ENCODE results near the gene KRTAP5-5. TPM values are rescaled to one million over a fixed set of nuclear protein-coding genes. Genes with fewer than 3 reads are reported as not detected.

The KRTAP5-5 gene
- total and polyA plus RNA-seq, 2 of the 8 experiments (the other 6 are each of a cell fraction or from before 2014, with no cell fraction given): 0.09 TPM; not detected in 1

DNA sequence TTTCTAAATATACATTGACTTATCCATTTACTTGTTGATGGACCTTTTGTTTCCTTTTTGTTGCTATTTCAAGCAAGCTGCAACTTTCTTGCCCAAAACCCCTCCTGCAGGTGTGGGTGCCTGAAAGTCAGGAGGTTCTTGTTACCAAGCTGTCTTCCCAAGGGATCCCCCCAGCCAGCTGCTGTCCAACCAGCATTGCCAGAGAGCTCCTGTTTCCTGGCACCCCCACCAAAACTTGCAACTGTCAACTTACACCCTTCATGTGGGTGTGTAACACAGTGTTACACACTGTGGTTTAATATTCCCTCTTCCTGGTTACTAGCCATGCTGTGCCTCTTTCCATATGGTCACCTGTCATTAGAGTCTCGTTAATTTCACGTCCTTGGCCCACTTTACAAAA is 42.9 kb upstream of the KRTAP5-5 start:
- no peaks in the 10 kb centered on the region; a peak in 1 of 7 replicates for H3K4me1 ChIP-seq (replicated peaks in 1 of 4; ENCODE audit: control insufficient read depth in 3 of 4, insufficient read depth in 4 of 4, low read length in 3 of 4)
- no peak overlapping the region for H3K56ac ChIP-seq (replicated peaks; ENCODE audit: insufficient read length, low read depth, low read length)
- no peak overlapping the region for H3K14ac ChIP-seq (ENCODE audit: insufficient read length)
- no peak overlapping the region for H3K4ac ChIP-seq (replicated peaks; ENCODE audit: insufficient read length, low read depth, low read length)
- H3K79me1 ChIP-seq (ENCODE audit: low read depth, low read length): no peaks in the 10 kb centered on the region
- H2BK20ac ChIP-seq (ENCODE audit: low read length): no peak overlapping the region
- no peaks in the 10 kb centered on the region for H3K36me3 ChIP-seq (ENCODE audit: control insufficient read depth in 2 of 4, insufficient read depth in 4 of 4, low read length in 3 of 4)
- H2BK5ac ChIP-seq (ENCODE audit: low read depth, low read length): no peak overlapping the region
- ChIA-PET CTCF (ENCODE audit: partially characterized antibody) (interaction anchor here (0.9 to 1.4 kb wide), 3 partner anchors 9 to 378 kb away, joined by 3 to 4 read pairs (median 3); no protein-coding TSS in a partner anchor), POLR2A (ENCODE audit: partially characterized antibody) (no interaction called here)
- H2BK12ac ChIP-seq (ENCODE audit: low read depth, low read length): no peak overlapping the region
- H3K4me2 ChIP-seq (ENCODE audit: insufficient read depth in 1 of 2, low read depth in 2 of 2, low read length in 2 of 2): no peak overlapping the region
- H2BK120ac ChIP-seq (replicated peaks; ENCODE audit: low read depth, low read length): no peak overlapping the region
- no peak overlapping the region for H3K27ac ChIP-seq (ENCODE audit: low read depth, low read length)
- no peaks in the 10 kb centered on the region; the same call in 1 of the 2 replicates for H3K23me2 ChIP-seq (ENCODE audit: low read depth, low read length)
- H3K18ac ChIP-seq (ENCODE audit: extremely low read depth, low read length): no peak overlapping the region
- H3K23ac ChIP-seq (ENCODE audit: insufficient read length): no peak overlapping the region
- no peak overlapping the region for H4K5ac ChIP-seq (ENCODE audit: insufficient read length, low read depth, low read length)
- no peak overlapping the region for H4K8ac ChIP-seq (ENCODE audit: extremely low read depth, insufficient read depth, low read length)
- H2BK15ac ChIP-seq (ENCODE audit: low read length): no peak overlapping the region
- no peak overlapping the region for H4K91ac ChIP-seq (replicated peaks; ENCODE audit: insufficient read length, low read length)
- TF ChIP-seq, protein P1, sequence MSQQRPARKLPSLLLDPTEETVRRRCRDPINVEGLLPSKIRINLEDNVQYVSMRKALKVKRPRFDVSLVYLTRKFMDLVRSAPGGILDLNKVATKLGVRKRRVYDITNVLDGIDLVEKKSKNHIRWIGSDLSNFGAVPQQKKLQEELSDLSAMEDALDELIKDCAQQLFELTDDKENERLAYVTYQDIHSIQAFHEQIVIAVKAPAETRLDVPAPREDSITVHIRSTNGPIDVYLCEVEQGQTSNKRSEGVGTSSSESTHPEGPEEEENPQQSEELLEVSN (IDR thresholded peaks at IDR 0.05): no peak
- TF ChIP-seq KDM4A (IDR thresholded peaks at IDR 0.05; ENCODE audit: low read depth, low read length, severe bottlenecking) (no peak), BACH1 (IDR thresholded peaks at IDR 0.05; ENCODE audit: low read length) (no peak), CTBP2 (IDR thresholded peaks at IDR 0.05; ENCODE audit: borderline replicate concordance, insufficient read depth, insufficient read length, low read length) (no peak), KDM5A (IDR thresholded peaks at IDR 0.05; ENCODE audit: low read length) (no peak), EP300 (IDR thresholded peaks at IDR 0.05; ENCODE audit: borderline replicate concordance in 1 of 2, low read depth in 2 of 2, low read length in 2 of 2) (no peak), MAX (IDR thresholded peaks at IDR 0.05) (no peak)
- 69% methylated on average over 2 of the region's 2 CpGs; no CpG with 5 or more reads in 1 of the 2 experiments for WGBS, 2 experiments (ENCODE audit: extremely low coverage in 1 of 2, insufficient coverage in 1 of 2, insufficient read length in 1 of 2, insufficient replicate concordance in 2 of 2, low coverage in 1 of 2, low lambda C conversion rate in 2 of 2, missing lambda C conversion rate in 1 of 2)
- H2AK5ac ChIP-seq (ENCODE audit: low read depth, low read length): no peak overlapping the region
- H3K4me3 ChIP-seq (ENCODE audit: extremely low read depth in 1 of 4, insufficient read depth in 2 of 4, low read depth in 3 of 4, low read length in 4 of 4): no peak overlapping the region
- no peaks in the 10 kb centered on the region for H3K79me2 ChIP-seq (ENCODE audit: control insufficient read depth in 1 of 2, insufficient read depth in 2 of 2, low read length in 2 of 2)
- no peaks in the 10 kb centered on the region; a peak in 2 of 7 replicates for H3K27me3 ChIP-seq (replicated peaks in 1 of 4; ENCODE audit: control insufficient read depth in 3 of 4, extremely low read depth in 1 of 4, insufficient read depth in 3 of 4, low read length in 3 of 4)
- FAIRE-seq: no peak
- H3K9ac ChIP-seq (replicated peaks in 1 of 4; ENCODE audit: extremely low read depth in 1 of 4, low read depth in 3 of 4, low read length in 3 of 4): no peak overlapping the region
- H2AFZ ChIP-seq (ENCODE audit: low read length): no peak overlapping the region
- no peak for DNase-seq (ENCODE audit: low read depth in 1 of 2, low spot score in 2 of 2)
- H4K20me1 ChIP-seq (replicated peaks in 1 of 2; ENCODE audit: control insufficient read depth in 1 of 2, insufficient read depth in 2 of 2, low read length in 2 of 2): no peaks in the 10 kb centered on the region
- H3K9me3 ChIP-seq (ENCODE audit: insufficient read depth in 2 of 2, low read depth in 1 of 2, low read length in 1 of 2): no peaks in the 10 kb centered on the region
